Liver (tissue), 9 donors: Measurements from ENCODE around the gene MS4A1. TPM values are rescaled to one million over a fixed set of nuclear protein-coding genes. Genes with fewer than 3 reads are reported as not detected.

ENCODE experiments used
- DNase-seq: peaks from one replicate; pipeline ENCODE4 v3.0.0-alpha.2; 2017; ENCODE audit warnings: low spot score
- H3K27ac ChIP-seq, 2 donors: one replicate each; pipeline ENCODE4 v1.7.0; 2013; ENCODE audit warnings: inconsistent platforms in 2 of 2, low read length in 2 of 2, control low read depth in 1 of 2, low read depth in 1 of 2, mild to moderate bottlenecking in 1 of 2
- H3K27me3 ChIP-seq, 4 donors: one replicate each; pipeline versions ENCODE4 v1.6.1 to v1.7.0; 2013; ENCODE audit warnings: low read length in 3 of 4, inconsistent platforms in 1 of 4, mild to moderate bottlenecking in 1 of 4, moderate library complexity in 1 of 4; ENCODE audit not compliant: control insufficient read depth in 4 of 4, insufficient read depth in 4 of 4
- H3K36me3 ChIP-seq, 4 donors: one replicate each; pipeline versions ENCODE4 v1.6.1 to v1.7.0; 2013; ENCODE audit warnings: low read length in 3 of 4, mild to moderate bottlenecking in 3 of 4, low read depth in 1 of 4, moderate library complexity in 1 of 4; ENCODE audit not compliant: control insufficient read depth in 4 of 4, insufficient read depth in 3 of 4
- H3K4me1 ChIP-seq, 4 donors: one replicate each; pipeline versions ENCODE4 v1.6.1 to v1.7.0; 2013; ENCODE audit warnings: low read length in 3 of 4, mild to moderate bottlenecking in 3 of 4, moderate library complexity in 1 of 4; ENCODE audit not compliant: control insufficient read depth in 4 of 4, insufficient read depth in 4 of 4
- H3K4me3 ChIP-seq, 3 donors: one replicate each; pipeline versions ENCODE4 v1.6.1 to v1.7.0; 2013; ENCODE audit warnings: low read length in 3 of 3, control low read depth in 1 of 3, low read depth in 1 of 3, mild to moderate bottlenecking in 1 of 3
- H3K9ac ChIP-seq, 2 donors: one replicate each; pipeline ENCODE4 v1.7.0; 2013; ENCODE audit warnings: low read length in 2 of 2, mild to moderate bottlenecking in 2 of 2, moderate library complexity in 2 of 2, control low read depth in 1 of 2, low read depth in 1 of 2
- H3K9me3 ChIP-seq, 4 donors: one replicate each; pipeline versions ENCODE4 v1.6.1 to v1.7.0; 2013; ENCODE audit warnings: low read length in 3 of 4; ENCODE audit not compliant: control insufficient read depth in 4 of 4
- FOXA1 ChIP-seq: IDR thresholded peaks from 2 replicates; pipeline ENCODE4 v1.6.1; 2016; ENCODE audit warnings: antibody characterized with exemption
- FOXA2 ChIP-seq: IDR thresholded peaks from 2 replicates; pipeline ENCODE4 v1.6.1; 2016; ENCODE audit warnings: antibody characterized with exemption
- GABPA ChIP-seq, 2 donors: IDR thresholded peaks in 1 of 2; conservative IDR thresholded peaks in 1 of 2; 2 replicates each; pipeline ENCODE4 v1.6.1; 2016; ENCODE audit warnings: antibody characterized with exemption in 2 of 2, mild to moderate bottlenecking in 1 of 2, moderate library complexity in 1 of 2
- HNF4A ChIP-seq, 2 donors: conservative IDR thresholded peaks; 2 replicates each; pipeline ENCODE4 v1.6.1; 2016; ENCODE audit warnings: antibody characterized with exemption in 2 of 2, mild to moderate bottlenecking in 2 of 2
- JUND ChIP-seq, 2 donors: IDR thresholded peaks; 2 replicates each; pipeline ENCODE4 v1.6.1; 2016; ENCODE audit warnings: antibody characterized with exemption in 2 of 2
- NR2F2 ChIP-seq: IDR thresholded peaks from 2 replicates; pipeline ENCODE4 v1.6.1; 2016; ENCODE audit warnings: antibody characterized with exemption
- RAD21 ChIP-seq, 2 donors: IDR thresholded peaks; 2 replicates each; pipeline ENCODE4 v1.6.1; 2016; ENCODE audit warnings: antibody characterized with exemption in 2 of 2, mild to moderate bottlenecking in 2 of 2
- RXRA ChIP-seq, 2 donors: IDR thresholded peaks; 2 replicates each; pipeline ENCODE4 v1.6.1; 2017 to 2018; ENCODE audit warnings: antibody characterized with exemption in 2 of 2, mild to moderate bottlenecking in 1 of 2
- SP1 ChIP-seq: IDR thresholded peaks from 2 replicates; pipeline ENCODE4 v1.6.1; 2018; ENCODE audit warnings: antibody characterized with exemption, mild to moderate bottlenecking
- WGBS: extraction: QIAGEN DNeasy Blood & Tissue Kit; methylation state at CpG from one replicate; pipeline ENCODE4 v1.1.7; 2013; 5-methylcytosine and 5-hydroxymethylcytosine counted together
- polyA plus RNA-seq, 2 donors: library from polyadenylated mRNA; stranded (reverse) in 1 of 2; unstranded in 1 of 2; fragments of 200-250 nt in 1 of 2; fragments of >200 nt in 1 of 2; fragmentation: Nextera tagmentation in 1 of 2; extraction: Ambion mirVana in 1 of 2; gene quantifications; one replicate each; pipeline versions ENCODE4 v1.2.1 to v1.2.3, GENCODE V29; 2013 to 2015
- total RNA-seq, 2 donors: library from RNA; depleted of rRNA; stranded (reverse); fragments of >200 nt; gene quantifications; one replicate each; pipeline ENCODE4 v1.2.3, GENCODE V29; 2014
- TF ChIP-seq, protein P1 (sequence below): IDR thresholded peaks from 2 replicates; pipeline ENCODE4 v1.6.1; 2016; ENCODE audit warnings: antibody characterized with exemption
- TF ChIP-seq, protein P2 (sequence below): fragments of 150-350 bp; IDR thresholded peaks from 2 replicates; pipeline ENCODE4 v1.5.1; 2017; ENCODE audit warnings: improper control_type of control experiment, low read depth, low read length; ENCODE audit not compliant: missing input control
- TF ChIP-seq, protein P3 (sequence below): IDR thresholded peaks from 2 replicates; pipeline ENCODE4 v1.6.1; 2016; ENCODE audit warnings: antibody characterized with exemption, mild to moderate bottlenecking
- donor health status: healthy.
- donor health status: healthy.
- donor health status: healthy.
- donor health status: healthy.
- donor health status: healthy.

MS4A1 gene
- total and polyA plus RNA-seq, 4 donors: 0.12 to 3.3 (median 1.2) TPM

DNA sequence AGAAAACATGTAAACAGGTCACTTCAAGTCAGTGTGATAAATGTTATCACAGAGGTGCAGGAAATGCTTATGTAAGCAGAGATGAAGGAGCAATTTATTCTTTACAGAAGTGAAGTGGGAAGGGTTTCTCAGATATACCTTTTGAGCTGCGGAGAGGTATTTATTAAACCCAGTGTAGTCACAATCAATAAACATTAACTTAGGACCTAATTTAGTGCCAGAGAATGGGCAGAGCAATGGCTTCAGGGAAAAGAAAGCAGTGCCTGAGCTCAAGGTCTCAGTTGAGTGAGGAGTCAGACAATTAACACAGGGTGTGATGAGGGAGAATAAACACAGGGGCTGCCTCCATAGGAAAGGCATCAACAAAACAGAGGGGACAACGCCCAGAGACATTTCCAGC, 24.4 kb upstream of the MS4A1 start (continued):
- TF ChIP-seq, protein P1, sequence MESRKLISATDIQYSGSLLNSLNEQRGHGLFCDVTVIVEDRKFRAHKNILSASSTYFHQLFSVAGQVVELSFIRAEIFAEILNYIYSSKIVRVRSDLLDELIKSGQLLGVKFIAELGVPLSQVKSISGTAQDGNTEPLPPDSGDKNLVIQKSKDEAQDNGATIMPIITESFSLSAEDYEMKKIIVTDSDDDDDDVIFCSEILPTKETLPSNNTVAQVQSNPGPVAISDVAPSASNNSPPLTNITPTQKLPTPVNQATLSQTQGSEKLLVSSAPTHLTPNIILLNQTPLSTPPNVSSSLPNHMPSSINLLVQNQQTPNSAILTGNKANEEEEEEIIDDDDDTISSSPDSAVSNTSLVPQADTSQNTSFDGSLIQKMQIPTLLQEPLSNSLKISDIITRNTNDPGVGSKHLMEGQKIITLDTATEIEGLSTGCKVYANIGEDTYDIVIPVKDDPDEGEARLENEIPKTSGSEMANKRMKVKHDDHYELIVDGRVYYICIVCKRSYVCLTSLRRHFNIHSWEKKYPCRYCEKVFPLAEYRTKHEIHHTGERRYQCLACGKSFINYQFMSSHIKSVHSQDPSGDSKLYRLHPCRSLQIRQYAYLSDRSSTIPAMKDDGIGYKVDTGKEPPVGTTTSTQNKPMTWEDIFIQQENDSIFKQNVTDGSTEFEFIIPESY: no peak
- no peak for TF ChIP-seq HNF4A (conservative IDR thresholded peaks at IDR 0.05)

DNA sequence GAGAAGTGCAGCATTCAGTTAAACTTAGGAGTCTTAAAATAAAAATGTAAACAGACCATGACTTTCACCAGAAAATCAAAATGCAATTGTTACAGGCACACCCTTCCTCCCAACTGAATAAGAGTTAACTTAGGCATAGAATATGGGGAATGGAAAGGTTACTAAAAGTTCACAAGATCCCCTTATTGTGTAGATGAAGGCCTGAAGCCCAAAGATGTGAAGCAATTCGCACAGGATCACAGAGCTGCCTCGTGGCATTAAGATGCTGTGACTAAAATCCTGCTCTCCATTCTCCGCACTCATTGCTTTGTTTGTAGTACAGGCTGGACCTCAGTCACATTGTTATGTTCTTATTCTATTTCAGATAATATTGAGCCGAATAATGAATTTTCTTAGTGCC, 22.2 kb upstream of the MS4A1 start:
- TF ChIP-seq, protein P2, sequence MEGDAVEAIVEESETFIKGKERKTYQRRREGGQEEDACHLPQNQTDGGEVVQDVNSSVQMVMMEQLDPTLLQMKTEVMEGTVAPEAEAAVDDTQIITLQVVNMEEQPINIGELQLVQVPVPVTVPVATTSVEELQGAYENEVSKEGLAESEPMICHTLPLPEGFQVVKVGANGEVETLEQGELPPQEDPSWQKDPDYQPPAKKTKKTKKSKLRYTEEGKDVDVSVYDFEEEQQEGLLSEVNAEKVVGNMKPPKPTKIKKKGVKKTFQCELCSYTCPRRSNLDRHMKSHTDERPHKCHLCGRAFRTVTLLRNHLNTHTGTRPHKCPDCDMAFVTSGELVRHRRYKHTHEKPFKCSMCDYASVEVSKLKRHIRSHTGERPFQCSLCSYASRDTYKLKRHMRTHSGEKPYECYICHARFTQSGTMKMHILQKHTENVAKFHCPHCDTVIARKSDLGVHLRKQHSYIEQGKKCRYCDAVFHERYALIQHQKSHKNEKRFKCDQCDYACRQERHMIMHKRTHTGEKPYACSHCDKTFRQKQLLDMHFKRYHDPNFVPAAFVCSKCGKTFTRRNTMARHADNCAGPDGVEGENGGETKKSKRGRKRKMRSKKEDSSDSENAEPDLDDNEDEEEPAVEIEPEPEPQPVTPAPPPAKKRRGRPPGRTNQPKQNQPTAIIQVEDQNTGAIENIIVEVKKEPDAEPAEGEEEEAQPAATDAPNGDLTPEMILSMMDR: no peak
- TF ChIP-seq FOXA1: no peak
- TF ChIP-seq NR2F2: no peak
- TF ChIP-seq RAD21 (IDR thresholded peaks at IDR 0.05): no peak
- TF ChIP-seq, protein P3, sequence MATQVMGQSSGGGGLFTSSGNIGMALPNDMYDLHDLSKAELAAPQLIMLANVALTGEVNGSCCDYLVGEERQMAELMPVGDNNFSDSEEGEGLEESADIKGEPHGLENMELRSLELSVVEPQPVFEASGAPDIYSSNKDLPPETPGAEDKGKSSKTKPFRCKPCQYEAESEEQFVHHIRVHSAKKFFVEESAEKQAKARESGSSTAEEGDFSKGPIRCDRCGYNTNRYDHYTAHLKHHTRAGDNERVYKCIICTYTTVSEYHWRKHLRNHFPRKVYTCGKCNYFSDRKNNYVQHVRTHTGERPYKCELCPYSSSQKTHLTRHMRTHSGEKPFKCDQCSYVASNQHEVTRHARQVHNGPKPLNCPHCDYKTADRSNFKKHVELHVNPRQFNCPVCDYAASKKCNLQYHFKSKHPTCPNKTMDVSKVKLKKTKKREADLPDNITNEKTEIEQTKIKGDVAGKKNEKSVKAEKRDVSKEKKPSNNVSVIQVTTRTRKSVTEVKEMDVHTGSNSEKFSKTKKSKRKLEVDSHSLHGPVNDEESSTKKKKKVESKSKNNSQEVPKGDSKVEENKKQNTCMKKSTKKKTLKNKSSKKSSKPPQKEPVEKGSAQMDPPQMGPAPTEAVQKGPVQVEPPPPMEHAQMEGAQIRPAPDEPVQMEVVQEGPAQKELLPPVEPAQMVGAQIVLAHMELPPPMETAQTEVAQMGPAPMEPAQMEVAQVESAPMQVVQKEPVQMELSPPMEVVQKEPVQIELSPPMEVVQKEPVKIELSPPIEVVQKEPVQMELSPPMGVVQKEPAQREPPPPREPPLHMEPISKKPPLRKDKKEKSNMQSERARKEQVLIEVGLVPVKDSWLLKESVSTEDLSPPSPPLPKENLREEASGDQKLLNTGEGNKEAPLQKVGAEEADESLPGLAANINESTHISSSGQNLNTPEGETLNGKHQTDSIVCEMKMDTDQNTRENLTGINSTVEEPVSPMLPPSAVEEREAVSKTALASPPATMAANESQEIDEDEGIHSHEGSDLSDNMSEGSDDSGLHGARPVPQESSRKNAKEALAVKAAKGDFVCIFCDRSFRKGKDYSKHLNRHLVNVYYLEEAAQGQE: no peak
- TF ChIP-seq GABPA (IDR thresholded peaks at IDR 0.05 in 1 of 2, conservative IDR thresholded peaks at IDR 0.05 in 1 of 2): no peak
- TF ChIP-seq RXRA (IDR thresholded peaks at IDR 0.05): no peak
- no peak for TF ChIP-seq FOXA2
- 66% methylated on average over 4 of the region's 4 CpGs for WGBS
- no peaks in the 10 kb centered on the region for H3K27me3 ChIP-seq
- H3K27ac ChIP-seq: no peak overlapping the region
- H3K36me3 ChIP-seq: no peaks in the 10 kb centered on the region
- H3K9ac ChIP-seq: no peak overlapping the region
- no peak overlapping the region for H3K4me3 ChIP-seq
- H3K4me1 ChIP-seq: no peaks in the 10 kb centered on the region
- no peak for DNase-seq
- H3K9me3 ChIP-seq: no peaks in the 10 kb centered on the region

DNA sequence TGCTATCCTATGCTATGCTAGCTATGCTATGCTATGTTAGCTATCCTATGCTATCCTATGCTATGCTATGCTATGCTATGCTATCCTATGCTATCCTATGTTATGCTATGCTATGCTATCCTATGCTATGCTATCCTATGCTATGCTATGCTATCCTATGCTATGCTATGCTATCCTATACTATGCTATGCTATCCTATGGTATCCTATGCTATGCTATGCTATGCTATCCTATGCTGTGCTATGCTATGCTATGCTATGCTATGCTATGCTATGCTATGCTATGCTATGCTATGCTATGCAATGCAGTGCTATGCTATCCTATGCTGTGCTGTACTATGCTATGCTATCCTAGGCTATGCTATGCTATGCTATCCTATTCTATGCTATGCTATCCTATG, 8.6 kb upstream of the MS4A1 start:
- no peak overlapping the region for H3K27ac ChIP-seq
- no peaks in the 10 kb centered on the region for H3K36me3 ChIP-seq
- no peak for TF ChIP-seq HNF4A (conservative IDR thresholded peaks at IDR 0.05)
- TF ChIP-seq JUND (IDR thresholded peaks at IDR 0.05): no peak
- TF ChIP-seq SP1: no peak

More for the DNA sequence above, 8.6 kb upstream of the MS4A1 start:
- Histone ChIP-seq H3K9ac (no peak overlapping the region), H3K27me3 (no peaks in the 10 kb centered on the region), H3K4me1 (peaks cover 0 to 2% (median 0%) of the 10 kb centered on the region in 4 donors), H3K4me3 (no peak overlapping the region), H3K9me3 (peaks cover 0 to 2% (median 0%) of the 10 kb centered on the region in 4 donors)
- no peak for DNase-seq
